Right lobe of liver (tissue), 6 donors: Measurements from ENCODE around the gene SLC35C1. TPM values are rescaled to one million over a fixed set of nuclear protein-coding genes. Genes with fewer than 3 reads are reported as not detected.
A peak's percentile ranks its signal among the peaks of the same experiment; 100 is the strongest.

Experiments used
- ATAC-seq, 4 donors: fragments of 200-7000 bp; cut with Tn5 transposase; one replicate each; pipeline ENCODE4 v1.9.1; 2020; ENCODE audit warnings: mild to moderate bottlenecking in 4 of 4, moderate library complexity in 4 of 4
- DNase-seq, 3 donors: peaks; one replicate each; pipeline ENCODE4 v3.0.0-alpha.2; 2020
- H3K27ac ChIP-seq, 3 donors: fragments of 200-600 bp; one replicate each; pipeline ENCODE4 v1.8.0; 2022
- H3K27me3 ChIP-seq, 2 donors: fragments of 200-600 bp; one replicate each; pipeline ENCODE4 v1.8.0; 2022
- H3K36me3 ChIP-seq, 4 donors: fragments of 200-600 bp; sonication (generic) in 1 of 4; one replicate each; pipeline versions ENCODE4 v1.5.1 to v1.8.0; 2017 to 2022; ENCODE audit warnings: control low read depth in 1 of 4
- H3K4me1 ChIP-seq, 4 donors: fragments of 200-600 bp; sonication (generic) in 1 of 4; one replicate each; pipeline versions ENCODE4 v1.5.1 to v1.8.0; 2017 to 2022; ENCODE audit warnings: control low read depth in 1 of 4
- H3K4me3 ChIP-seq, 3 donors: fragments of 200-600 bp; one replicate each; pipeline ENCODE4 v1.8.0; 2022
- H3K9me3 ChIP-seq, 4 donors: fragments of 200-600 bp; sonication (generic) in 1 of 4; one replicate each; pipeline versions ENCODE4 v1.5.1 to v1.8.0; 2017 to 2022; ENCODE audit warnings: control low read depth in 1 of 4
- CTCF ChIP-seq, 4 donors: fragments of 200-600 bp in 3 of 4; fragments of 450-650 bp in 1 of 4; IDR thresholded peaks; one replicate each; pipeline versions ENCODE4 v1.5.1 to v1.8.0; 2016 to 2022; ENCODE audit warnings: antibody characterized with exemption in 4 of 4, mild to moderate bottlenecking in 2 of 4
- POLR2A ChIP-seq: fragments of 450-650 bp; IDR thresholded peaks from one replicate; pipeline ENCODE4 v1.6.1; 2017; ENCODE audit warnings: antibody characterized with exemption, mild to moderate bottlenecking
- WGBS: methylation state at CpG from one replicate; pipeline ENCODE4 v1.1.6; 2018; ENCODE audit warnings: low coverage, low lambda C conversion rate; ENCODE audit not compliant: insufficient coverage; ENCODE audit errors: missing lambda C conversion rate; 5-methylcytosine and 5-hydroxymethylcytosine counted together
- intact Hi-C, 2 donors: fragments of 100-400 bp; cut with DNase I; formaldehyde crosslinking; loops; one replicate each; pipeline versions ENCODE4 v1.11.2 to v1.14.1; 2022
- total RNA-seq, 6 experiments: library from RNA; depleted of rRNA in 2 of 6; stranded (reverse); fragments of >200 nt in 2 of 6; fragmentation: NEBNext Ultra II Directional in 3 of 6; extraction: Animal tissue kit (Norgen Biotek cat#: 25700) in 3 of 6; gene quantifications; one replicate each; pipeline versions ENCODE4 v1.1.0 to v1.2.4, GENCODE V29; 2016 to 2023
- donor health status: DM: no; HTN: yes; CAD: no.
- donor health status: DM: no; HTN: no; CAD: no.
- donor health status: DM: no; HTN: no; CAD: no.
- donor health status: DM: no; HTN: yes; CAD: no.
- donor health status: DM: no; HTN: yes; CAD: no.

SLC35C1 gene
- total RNA-seq, 6 experiments from 2014 or later: 11.6 to 134 (median 83.9) TPM

GRCh38 chr11:45801723-45802315 lies 3.1 kb upstream of the SLC35C1 start:
- DNase-seq: peak in 1 of 3 donors; percentile 39
- intact Hi-C loops: no loop called here
- Histone ChIP-seq H3K9me3 (no peaks in the 10 kb centered on the region), H3K36me3 (peaks cover 0 to 5% (median 0%) of the 10 kb centered on the region in 4 donors), H3K4me3 (no peak overlapping the region), H3K27ac (peak overlapping the region; percentile 39 to 93 (median 91)), H3K27me3 (no peaks in the 10 kb centered on the region), H3K4me1 (peaks cover 0 to 46% (median 19%) of the 10 kb centered on the region in 4 donors)
- 11% methylated on average over 2 of the region's 2 CpGs for WGBS
- ATAC-seq: peak in 2 of 4 donors; percentile 2 to 16
- TF ChIP-seq POLR2A (peak; percentile 64), CTCF (IDR thresholded peaks at IDR 0.05) (no peak)

- TF ChIP-seq CTCF (IDR thresholded peaks at IDR 0.05): no peak
- TF ChIP-seq POLR2A: no peak
- peak in 1 of 3 donors; percentile 32 for DNase-seq
- 89% methylated on average over 7 of the region's 10 CpGs for WGBS
- no peaks in the 10 kb centered on the region for H3K27me3 ChIP-seq
- intact Hi-C loops: no loop called here
- H3K9me3 ChIP-seq: no peaks in the 10 kb centered on the region
- H3K36me3 ChIP-seq: peaks cover 0 to 11% (median 0%) of the 10 kb centered on the region in 4 donors
- no peak overlapping the region for H3K4me3 ChIP-seq
- no peak for ATAC-seq
- peak overlapping the region; percentile 39 to 93 (median 91) for H3K27ac ChIP-seq
- H3K4me1 ChIP-seq: peaks cover 0 to 56% (median 24%) of the 10 kb centered on the region in 4 donors
Observed at GRCh38 chr11:45802531-45803317, 2.2 kb upstream of the SLC35C1 start.

- TF ChIP-seq POLR2A: peak; percentile 90
- TF ChIP-seq CTCF (IDR thresholded peaks at IDR 0.05): peak in 2 of 4 donors; percentile 4 to 23
- DNase-seq: peak; percentile 87 to 94 (median 90)
- intact Hi-C loops: no loop called here
- 0% methylated on average over 22 of the region's 70 CpGs for WGBS
- Histone ChIP-seq H3K36me3 (peaks cover 0 to 14% (median 3%) of the 10 kb centered on the region in 4 donors), H3K4me3 (peak overlapping the region; percentile 62 to 96 (median 78)), H3K27ac (peak overlapping the region; percentile 91 to 93 (median 91)), H3K9me3 (no peaks in the 10 kb centered on the region), H3K4me1 (peaks cover 0 to 55% (median 24%) of the 10 kb centered on the region in 4 donors), H3K27me3 (no peaks in the 10 kb centered on the region)
- ATAC-seq: peak; percentile 37 to 73 (median 66)
Observed at GRCh38 chr11:45803971-45804760, 783 bp upstream of the SLC35C1 start.

GRCh38 chr11:45805305-45806071 lies 539 bp downstream of the SLC35C1 start:
- WGBS: 1% methylated on average over 10 of the region's 29 CpGs
- intact Hi-C loops: no loop called here
- ATAC-seq (peak; percentile 1 to 62 (median 46)), DNase-seq (peak; percentile 48 to 61 (median 56))
- Histone ChIP-seq H3K4me1 (peaks cover 0 to 46% (median 18%) of the 10 kb centered on the region in 4 donors), H3K27ac (peak overlapping the region; percentile 91 to 93 (median 91)), H3K9me3 (no peaks in the 10 kb centered on the region), H3K4me3 (peak overlapping the region; percentile 62 to 96 (median 78)), H3K36me3 (peaks cover 1 to 19% (median 8%) of the 10 kb centered on the region in 4 donors), H3K27me3 (no peaks in the 10 kb centered on the region)
- TF ChIP-seq CTCF (IDR thresholded peaks at IDR 0.05) (no peak), POLR2A (no peak)
